GM10266 (cell line): ENCODE measurements around the gene PDE2A.

Source experiments
- DNase-seq: peaks from one replicate; pipeline ENCODE4 v3.0.0; 2012; ENCODE audit errors: extremely low spot score
- CTCF ChIP-seq: IDR thresholded peaks from 2 replicates; pipeline ENCODE4 v1.5.1; 2012; ENCODE audit warnings: mild to moderate bottlenecking, low read depth; ENCODE audit not compliant: control insufficient read depth, insufficient read depth; ENCODE audit errors: missing control alignments

The PDE2A gene

DNA sequence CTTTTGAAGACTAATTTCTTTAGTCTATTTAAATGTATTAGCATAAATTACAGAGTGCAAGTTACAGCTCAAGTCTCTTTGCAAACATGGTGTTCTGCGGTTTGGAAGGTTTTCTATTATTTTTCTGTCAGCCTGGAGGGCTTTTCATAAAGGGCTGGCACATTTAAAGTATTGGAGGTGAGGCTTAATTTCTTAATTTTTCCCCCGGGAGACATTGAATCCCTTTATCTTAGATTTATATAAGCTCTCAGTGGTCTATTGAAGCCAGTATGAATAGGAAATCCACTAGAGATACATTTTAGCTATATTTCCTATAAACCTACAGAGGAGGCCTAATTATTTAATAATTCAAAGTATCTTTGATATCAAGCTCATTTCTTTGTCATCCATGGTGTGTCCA lies 137.2 kb downstream of the PDE2A start:
- no peak for DNase-seq
- no peak for TF ChIP-seq CTCF

DNA sequence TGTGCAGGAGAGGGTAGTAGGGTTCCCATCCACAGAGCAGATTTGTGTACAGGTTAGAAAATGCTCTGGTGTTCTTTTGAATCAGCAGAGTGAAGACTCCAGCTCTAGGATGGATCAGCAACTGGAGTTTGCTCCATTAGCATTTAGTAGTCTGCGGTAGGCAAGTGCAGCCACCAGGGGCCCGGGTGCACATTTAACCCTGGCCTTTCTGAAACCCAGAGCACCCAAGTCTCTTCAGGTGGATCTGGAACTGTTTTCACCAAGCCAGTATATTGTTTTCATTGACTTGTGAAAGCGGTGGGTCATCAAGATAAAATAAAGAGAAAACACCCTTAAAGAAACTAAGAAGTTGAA lies 139.1 kb downstream of the PDE2A start:
- no peak for DNase-seq
- no peak for TF ChIP-seq CTCF

DNA sequence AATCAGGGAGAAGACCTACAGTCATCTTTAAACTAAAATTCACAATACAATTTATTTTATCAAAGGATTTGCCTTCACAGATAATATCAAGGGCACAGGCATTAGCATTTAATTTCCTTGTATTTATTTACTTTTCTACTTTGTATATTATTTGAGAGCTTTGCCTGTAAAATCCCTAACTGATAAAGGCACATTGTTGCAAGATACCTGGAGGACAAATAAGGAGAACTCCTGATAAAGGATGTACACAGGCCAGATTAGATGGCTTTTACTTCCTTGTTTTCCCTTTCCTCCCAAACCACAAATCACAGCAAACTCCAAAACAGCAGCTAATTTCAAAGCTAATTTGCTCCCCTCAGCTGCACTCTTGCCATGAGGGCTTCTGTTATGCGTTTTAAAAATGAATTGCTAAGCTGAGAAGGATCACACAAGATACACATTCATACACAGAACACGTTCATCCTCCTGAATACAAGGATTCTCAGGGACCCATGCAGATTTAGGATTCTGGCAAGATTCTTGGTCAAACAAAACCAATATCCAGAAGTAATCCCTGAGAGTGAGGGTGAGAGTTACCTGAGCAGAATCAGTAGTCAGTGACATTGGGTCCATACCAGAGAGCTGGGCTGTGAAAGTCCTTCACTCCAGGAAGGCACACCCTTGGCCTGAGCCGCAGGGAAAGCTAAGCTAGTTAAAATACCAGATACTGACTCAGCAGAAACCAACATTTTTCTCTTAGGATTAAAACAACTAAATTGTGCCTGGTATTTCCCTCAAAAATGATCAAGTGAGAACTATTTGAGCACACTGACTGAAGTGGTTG lies 139.6 kb downstream of the PDE2A start:
- TF ChIP-seq CTCF: no peak
- DNase-seq: no peak

GRCh38 chr11:72529068-72529467 lies 145.2 kb downstream of the PDE2A start:
- DNase-seq: no peak

DNA sequence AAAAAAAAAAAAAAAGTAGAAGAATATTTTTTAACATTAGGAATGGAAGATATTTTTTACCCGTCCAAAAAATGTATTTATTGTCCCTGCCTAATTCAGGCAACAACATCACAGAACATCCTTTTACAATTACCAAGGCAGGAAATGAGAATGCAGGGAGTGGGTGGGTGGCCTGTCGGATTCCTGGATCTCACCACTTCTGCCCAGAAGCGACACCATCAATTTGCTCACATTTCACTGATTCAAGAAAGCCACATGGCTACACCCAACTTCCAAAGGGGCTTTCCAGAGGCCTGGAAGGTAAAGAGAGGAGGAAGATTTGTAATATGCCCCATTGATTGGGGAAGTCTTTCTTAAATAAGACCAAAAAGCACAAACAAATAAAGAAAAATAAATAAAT lies 146.1 kb downstream of the PDE2A start:
- no peak for TF ChIP-seq CTCF
- no peak for DNase-seq

More at GRCh38 chr11:72529068-72529467, 145.2 kb downstream of the PDE2A start:
- TF ChIP-seq CTCF: no peak
